ENCODE measurements around the gene ELFN2. TPM values are rescaled to one million over a fixed set of nuclear protein-coding genes. Genes with fewer than 3 reads are reported as not detected.
A peak's percentile ranks its signal among the peaks of the same experiment; 100 is the strongest.

ELFN2 gene
- total and polyA plus RNA-seq, 2 donors (not counting 3 experiments of a cell fraction or from before 2014, with no cell fraction given), result 0.41 to 1.3 TPM

DNA sequence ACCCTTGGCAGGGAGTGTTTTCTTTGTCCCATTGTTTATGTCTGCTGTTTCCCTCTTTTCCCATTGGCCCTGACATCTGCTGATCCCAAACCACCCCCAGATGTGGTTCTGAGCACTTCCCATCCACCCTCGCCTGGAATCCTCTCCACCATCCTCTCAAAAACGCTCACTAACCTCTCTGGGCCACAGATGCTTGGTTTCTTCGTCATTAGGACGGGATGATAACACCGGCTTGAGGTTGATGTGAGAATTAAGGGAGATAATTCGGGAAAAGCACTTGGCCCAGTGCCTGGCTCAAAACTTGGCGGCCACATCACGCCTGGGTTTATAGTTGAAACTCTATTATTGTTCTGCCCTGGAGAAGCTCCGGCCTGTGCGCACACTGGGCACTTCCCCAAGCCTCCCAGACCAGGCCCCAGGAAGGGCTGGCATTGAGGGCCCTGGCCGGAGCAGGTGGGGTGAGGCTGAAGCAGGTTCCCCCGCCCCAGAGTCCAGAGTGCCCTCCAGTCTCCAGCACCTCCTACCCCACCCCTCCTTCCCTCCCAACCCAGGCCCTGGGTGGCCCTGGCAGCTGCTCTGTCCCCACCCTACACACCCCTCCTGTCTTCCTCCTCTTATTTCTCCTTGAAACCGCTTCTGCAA lies 81.3 kb downstream of the ELFN2 start:
- no peaks in the 10 kb centered on the region for H3K79me2 ChIP-seq (ENCODE audit: control insufficient read depth, insufficient read depth, low read length)
- peaks cover 8% of the 10 kb centered on the region for H3K4me1 ChIP-seq (ENCODE audit: control insufficient read depth, extremely low read depth, insufficient read depth, low read length)
- DNase-seq (ENCODE audit: low read depth, low spot score) (peak; percentile 53), FAIRE-seq (peak; percentile 89)
- H3K9me3 ChIP-seq (replicated peaks; ENCODE audit: control insufficient read depth, insufficient read depth, low read length), result no peaks in the 10 kb centered on the region
- H3K4me3 ChIP-seq (replicated peaks in 1 of 3; ENCODE audit: insufficient read depth in 1 of 3, low read depth in 1 of 3, low read length in 3 of 3), result no peak overlapping the region
- H3K27me3 ChIP-seq (ENCODE audit: control insufficient read depth in 2 of 2, insufficient read depth in 2 of 2, low read length in 2 of 2), result peaks cover 2 to 3% of the 10 kb centered on the region in 2 experiments
- H2AFZ ChIP-seq (ENCODE audit: low read depth, low read length), result peak overlapping the region; percentile 91
- H4K20me1 ChIP-seq (replicated peaks; ENCODE audit: control insufficient read depth, extremely low read depth, insufficient read depth, low read length), result no peaks in the 10 kb centered on the region
- POLR2A ChIA-PET, result no interaction called here
- TF ChIP-seq POLR2A (IDR thresholded peaks at IDR 0.05; ENCODE audit: low read depth, low read length), result no peak
- TF ChIP-seq GATA2 (IDR thresholded peaks at IDR 0.05; ENCODE audit: insufficient read depth, insufficient read length, low read depth, low read length), result no peak
- TF ChIP-seq MYC (IDR thresholded peaks at IDR 0.05; ENCODE audit: low read depth, low read length), result no peak
- TF ChIP-seq FOS (IDR thresholded peaks at IDR 0.05; ENCODE audit: borderline replicate concordance, insufficient read depth, low read length), result no peak
- no peak for TF ChIP-seq POLR2AphosphoS5 (IDR thresholded peaks at IDR 0.05; ENCODE audit: insufficient read depth, low read depth, low read length)
- TF ChIP-seq, protein P1, sequence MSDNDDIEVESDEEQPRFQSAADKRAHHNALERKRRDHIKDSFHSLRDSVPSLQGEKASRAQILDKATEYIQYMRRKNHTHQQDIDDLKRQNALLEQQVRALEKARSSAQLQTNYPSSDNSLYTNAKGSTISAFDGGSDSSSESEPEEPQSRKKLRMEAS (IDR thresholded peaks at IDR 0.05; ENCODE audit: insufficient read depth, insufficient read length), result no peak
- TF ChIP-seq, protein P2, sequence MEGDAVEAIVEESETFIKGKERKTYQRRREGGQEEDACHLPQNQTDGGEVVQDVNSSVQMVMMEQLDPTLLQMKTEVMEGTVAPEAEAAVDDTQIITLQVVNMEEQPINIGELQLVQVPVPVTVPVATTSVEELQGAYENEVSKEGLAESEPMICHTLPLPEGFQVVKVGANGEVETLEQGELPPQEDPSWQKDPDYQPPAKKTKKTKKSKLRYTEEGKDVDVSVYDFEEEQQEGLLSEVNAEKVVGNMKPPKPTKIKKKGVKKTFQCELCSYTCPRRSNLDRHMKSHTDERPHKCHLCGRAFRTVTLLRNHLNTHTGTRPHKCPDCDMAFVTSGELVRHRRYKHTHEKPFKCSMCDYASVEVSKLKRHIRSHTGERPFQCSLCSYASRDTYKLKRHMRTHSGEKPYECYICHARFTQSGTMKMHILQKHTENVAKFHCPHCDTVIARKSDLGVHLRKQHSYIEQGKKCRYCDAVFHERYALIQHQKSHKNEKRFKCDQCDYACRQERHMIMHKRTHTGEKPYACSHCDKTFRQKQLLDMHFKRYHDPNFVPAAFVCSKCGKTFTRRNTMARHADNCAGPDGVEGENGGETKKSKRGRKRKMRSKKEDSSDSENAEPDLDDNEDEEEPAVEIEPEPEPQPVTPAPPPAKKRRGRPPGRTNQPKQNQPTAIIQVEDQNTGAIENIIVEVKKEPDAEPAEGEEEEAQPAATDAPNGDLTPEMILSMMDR (IDR thresholded peaks at IDR 0.05; ENCODE audit: extremely low read depth in 1 of 2, insufficient read depth in 1 of 2, low read depth in 1 of 2, low read length in 2 of 2), result no peak
- no peak for TF ChIP-seq JUN (IDR thresholded peaks at IDR 0.05; ENCODE audit: borderline replicate concordance, insufficient read depth, insufficient read length, low read depth)
- no peak for TF ChIP-seq EZH2 (IDR thresholded peaks at IDR 0.05; ENCODE audit: borderline replicate concordance, low read depth, low read length, severe bottlenecking)
- intact Hi-C loops (cut with micrococcal nuclease) (no loop called here), dilution Hi-C loops (cut with MboI; ENCODE audit: extremely low pct_ligation_motif_present, low sequenced_read_pairs) (no loop called here)
- H3K9me1 ChIP-seq (replicated peaks; ENCODE audit: control insufficient read depth, extremely low read depth, insufficient read depth, low read length), result no peaks in the 10 kb centered on the region
- CTCF ChIA-PET, result interaction anchor here (1.6 kb wide), 1 partner anchor 14 kb away, joined by 4 read pairs; no protein-coding TSS in a partner anchor
- no TSS peak for BruUV-seq (replicated peaks)
- no peaks in the 10 kb centered on the region for H3K36me3 ChIP-seq (ENCODE audit: control insufficient read depth in 2 of 2, extremely low read depth in 1 of 2, insufficient read depth in 2 of 2, low read length in 2 of 2)
- no peak overlapping the region for H3K9ac ChIP-seq (replicated peaks; ENCODE audit: extremely low read depth, insufficient read depth, low read length)
- H3K4me2 ChIP-seq (ENCODE audit: insufficient read depth, low read length), result no peak overlapping the region
- no peak overlapping the region for H3K27ac ChIP-seq (ENCODE audit: insufficient read depth, low read depth, low read length)

Measured in endothelial cell of umbilical vein (primary cell).